GM19238 (cell line): ENCODE measurements around the gene SRSF4.
"Not testable (repeated sequence)": the region's sequence is repeated elsewhere in the genome, so short reads cannot be mapped to it uniquely, and the experiment has no call there.

Experiments used
- DNase-seq: peaks from one replicate; pipeline ENCODE4 v3.0.0; 2011; ENCODE audit warnings: low spot score; ENCODE audit not compliant: insufficient read length

The SRSF4 gene

DNA sequence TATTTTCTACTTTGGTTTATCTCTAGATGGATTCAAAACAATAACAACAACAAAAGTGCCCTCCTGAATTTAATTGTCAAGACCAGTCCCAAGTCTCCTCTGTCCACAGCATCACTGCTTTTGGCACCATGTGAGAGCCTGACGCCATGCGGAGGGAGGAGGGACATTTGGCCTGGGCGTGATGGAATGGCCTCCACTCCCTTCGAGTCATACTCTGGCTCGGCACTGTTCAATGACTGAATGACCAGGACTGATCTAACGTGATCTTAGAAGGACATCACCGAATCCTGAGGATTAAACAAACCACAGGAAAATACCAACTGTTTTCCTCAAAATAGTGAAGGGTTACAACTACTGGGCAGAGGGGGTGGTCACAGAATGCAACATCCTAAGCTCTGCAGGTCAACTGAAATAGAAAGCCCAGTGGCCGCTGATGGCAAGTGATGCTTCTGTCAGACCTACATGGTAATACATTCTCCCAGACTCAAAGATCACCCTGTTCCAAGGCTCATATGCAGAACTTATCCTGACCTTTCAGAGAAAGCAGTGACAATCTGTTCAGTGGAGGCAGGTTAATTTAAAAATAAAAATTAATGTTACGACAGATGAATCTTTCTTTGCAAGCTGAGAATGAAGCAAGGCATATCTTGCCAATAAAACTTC, 19.1 kb downstream of the SRSF4 start:
- DNase-seq: no peak

DNA sequence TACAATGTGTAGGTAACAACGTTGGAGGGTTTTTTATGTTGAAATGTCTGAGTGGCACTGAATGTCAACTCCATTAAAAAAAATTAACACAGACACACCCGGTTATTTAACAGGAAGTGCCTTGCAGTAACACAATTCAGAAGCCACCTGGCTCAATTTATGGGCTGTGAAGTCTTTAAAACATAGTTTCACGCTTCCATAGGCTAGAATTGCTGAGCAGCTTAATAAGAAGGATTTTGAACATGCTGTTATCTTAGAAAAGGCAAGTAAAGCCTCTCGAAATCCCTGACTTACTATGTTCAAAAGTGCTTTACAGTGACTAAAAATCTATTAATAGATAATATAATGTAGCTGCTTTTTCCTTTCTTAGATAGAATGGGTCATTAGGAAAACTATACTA, 19.7 kb downstream of the SRSF4 start:
- no peak for DNase-seq

GRCh38 chr1:29159773-29160172, 21.9 kb downstream of the SRSF4 start:
- DNase-seq: no peak

DNA sequence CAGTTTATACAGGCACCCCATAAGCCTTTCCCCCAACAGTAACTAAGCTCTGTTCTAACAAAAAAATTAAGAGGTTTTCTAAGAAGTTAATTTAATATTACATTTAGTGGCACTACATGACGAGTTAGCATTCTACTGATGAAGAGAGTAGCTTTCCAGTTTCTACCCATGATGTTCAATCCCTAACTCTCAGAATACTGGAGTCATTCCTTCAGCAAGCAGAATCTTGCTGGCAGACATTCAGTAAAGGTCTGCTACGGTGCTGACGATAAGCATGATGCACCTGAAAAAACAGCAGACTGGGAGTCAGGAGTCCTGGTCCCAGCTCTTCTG, 24.5 kb downstream of the SRSF4 start:
- no peak for DNase-seq

DNA sequence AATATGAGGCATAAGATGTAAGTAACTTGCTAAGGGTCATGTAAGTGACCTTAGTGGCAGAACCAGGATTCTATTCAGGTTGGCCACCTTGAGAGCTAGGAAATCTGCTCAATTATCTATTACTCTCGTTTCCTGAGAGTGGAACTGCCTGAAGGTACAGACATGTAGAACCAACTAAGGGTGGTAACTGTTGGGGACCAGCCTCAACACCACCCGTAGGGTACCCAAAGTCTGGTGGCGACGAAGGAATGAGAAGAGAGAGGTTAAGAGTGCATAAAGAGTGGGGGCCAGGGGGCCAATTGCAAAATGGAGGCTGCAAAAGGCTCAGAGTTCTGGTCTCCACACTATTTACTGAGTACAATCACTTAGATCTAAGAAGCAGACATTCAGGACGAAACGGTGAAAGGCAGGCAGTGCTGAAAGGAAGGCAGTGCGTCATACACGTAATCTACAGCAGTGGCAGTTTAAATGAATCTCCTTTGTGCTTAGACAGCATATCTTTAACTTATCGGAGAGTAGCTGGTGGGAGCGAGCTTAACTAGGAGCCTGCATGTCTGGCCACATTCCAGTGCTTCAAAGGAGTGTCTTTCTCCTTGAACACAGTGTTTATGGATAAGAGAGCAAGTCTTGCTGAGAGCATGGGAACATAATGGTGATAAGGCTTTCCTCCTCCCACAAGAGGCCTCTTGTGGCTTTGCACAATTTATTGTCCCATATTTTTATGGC, 25.0 kb downstream of the SRSF4 start:
- DNase-seq: no peak

GRCh38 chr1:29152046-29152805, 29.5 kb downstream of the SRSF4 start:
- no peak for DNase-seq

DNA sequence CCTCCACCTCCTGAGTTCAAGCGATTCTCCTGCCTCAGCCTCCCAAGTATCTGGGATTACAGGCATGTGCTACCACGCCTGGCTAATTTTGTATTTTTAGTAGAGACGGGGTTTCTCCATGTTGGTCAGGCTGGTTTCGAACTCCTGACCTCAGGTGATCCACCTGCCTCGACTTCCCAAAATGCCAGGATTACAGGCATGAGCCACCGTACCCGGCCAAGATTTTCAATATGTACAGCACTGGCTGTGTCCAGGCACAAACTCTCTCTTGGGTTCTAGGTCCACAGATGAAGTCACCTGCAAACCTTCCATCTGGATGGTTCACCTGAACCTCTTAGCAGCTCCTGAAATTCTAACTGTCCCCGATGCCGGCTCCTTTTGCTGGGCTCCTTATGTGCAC, 31.4 kb downstream of the SRSF4 start:
- not testable (repeated sequence) for DNase-seq

- DNase-seq: no peak
These were observed 32.8 kb downstream of the SRSF4 start for GRCh38 chr1:29148656-29149491.

DNA sequence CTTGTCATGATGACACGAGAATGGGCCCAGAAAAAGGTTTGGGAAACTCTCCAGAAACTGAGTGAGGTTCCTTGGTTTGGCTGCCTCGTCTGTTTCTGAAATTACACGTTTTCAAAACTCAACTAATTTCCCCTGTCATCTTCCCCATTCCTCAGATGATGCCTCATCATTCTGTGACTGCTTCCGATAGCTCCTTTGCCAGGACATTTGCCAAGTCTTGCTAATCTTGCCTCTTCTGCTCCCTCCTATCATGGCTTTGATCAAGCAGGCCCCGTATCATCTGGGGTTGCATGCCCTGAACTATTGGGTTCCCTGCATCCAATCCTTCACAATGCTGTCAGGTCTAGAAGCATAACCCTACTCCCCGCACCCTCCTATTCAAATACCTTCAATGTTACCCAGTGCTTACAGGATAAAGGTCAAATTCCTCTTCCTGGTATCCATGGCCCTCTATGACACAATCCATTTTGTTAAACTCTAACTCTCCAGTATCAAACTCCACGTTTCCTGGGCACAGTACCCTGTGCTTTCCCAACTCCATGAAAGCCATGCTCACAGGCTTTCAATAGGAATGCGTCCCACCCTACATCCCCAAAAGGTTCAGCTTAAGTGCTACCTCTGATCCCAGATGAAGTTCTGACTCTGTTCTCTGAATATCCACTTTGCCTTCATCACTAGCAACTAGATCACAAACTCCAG, 35.8 kb downstream of the SRSF4 start:
- DNase-seq: no peak

DNA sequence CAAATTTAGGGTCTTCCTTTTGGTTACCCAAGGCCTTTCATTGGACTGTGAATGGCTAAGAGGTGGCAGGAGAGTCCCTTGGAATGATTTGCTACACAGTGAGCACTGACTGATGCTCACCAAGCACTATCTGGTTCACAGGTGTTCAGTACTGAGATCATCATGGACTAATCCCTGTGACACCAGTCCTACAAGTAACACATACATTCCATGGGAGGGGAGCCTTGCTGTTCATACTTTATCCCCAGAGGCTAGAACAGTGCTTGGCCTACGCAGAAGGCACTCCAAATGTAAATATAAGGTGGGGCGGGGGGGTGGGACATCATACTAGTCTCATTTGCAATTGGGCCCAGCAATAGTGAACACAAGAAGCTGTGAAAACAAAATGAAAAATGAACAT, 37.5 kb downstream of the SRSF4 start:
- no peak for DNase-seq

- no peak for DNase-seq
These were observed 39.0 kb downstream of the SRSF4 start for GRCh38 chr1:29142714-29143113.

DNA sequence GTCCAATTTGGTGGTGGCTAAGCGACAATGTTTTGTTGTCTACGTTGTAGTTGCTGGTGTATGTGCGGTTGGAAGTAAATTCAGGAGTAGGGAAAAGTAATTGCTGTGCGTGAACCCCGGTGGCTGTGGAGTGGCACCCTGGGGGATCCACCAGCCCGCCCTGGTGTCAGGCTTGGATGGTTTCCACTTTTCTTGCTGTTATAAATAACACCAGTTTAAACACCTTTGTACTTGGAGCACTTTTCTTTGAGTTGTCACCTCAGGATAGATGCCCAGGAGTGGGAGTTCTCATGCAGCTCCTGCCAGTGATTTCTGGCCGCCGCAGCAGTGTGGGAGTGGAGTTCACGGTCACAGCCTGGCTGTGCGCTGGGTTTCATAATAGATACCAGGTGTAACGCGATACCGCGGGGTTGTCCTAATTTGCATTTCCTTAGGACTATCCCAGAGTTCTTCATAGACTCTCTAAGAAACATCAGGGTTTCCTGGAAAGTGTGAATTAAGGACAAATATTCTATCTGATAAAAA, 45.2 kb downstream of the SRSF4 start:
- no peak for DNase-seq

DNA sequence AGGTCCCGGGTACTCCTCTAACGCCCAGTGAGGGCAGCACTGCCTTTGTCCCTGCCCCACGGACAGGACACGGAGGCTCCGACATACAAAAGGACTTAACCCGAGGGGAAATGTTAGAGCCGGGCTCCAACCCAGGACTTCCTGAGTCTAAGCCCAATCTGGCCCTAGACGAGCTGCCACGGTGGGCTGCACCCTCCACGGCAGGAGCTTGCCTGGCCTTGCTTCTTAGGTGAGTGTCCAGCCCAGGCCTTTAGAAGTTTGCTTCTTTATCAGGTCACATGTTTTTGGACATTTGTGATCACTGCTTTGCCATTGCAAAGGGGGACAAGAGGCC, 47.0 kb downstream of the SRSF4 start:
- DNase-seq: no peak

- DNase-seq: no peak
These were observed 47.6 kb downstream of the SRSF4 start for GRCh38 chr1:29133861-29134694.

DNA sequence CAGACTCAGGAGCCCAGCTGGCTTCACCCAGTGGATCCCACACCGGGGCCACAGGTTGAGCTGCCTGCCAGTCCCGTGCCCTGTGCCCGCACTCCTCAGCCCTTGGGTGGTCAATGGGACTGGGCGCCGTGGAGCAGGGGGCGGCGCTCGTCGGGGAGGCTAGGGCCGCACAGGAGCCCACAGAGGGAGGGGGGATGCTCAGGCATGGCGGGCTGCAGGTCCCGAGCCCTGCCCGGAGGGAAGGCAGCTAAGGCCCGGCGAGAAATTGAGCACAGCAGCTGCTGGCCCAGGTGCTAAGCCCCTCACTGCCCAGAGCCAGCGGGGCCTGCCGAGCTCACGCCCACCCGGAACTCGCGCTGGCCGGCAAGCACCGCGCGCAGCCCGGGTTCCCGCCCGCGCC, 50.6 kb downstream of the SRSF4 start:
- not testable (repeated sequence) for DNase-seq

- no peak for DNase-seq
These were observed 51.8 kb downstream of the SRSF4 start for GRCh38 chr1:29129916-29130315.

GRCh38 chr1:29128739-29129138, 53.0 kb downstream of the SRSF4 start:
- DNase-seq: no peak

GRCh38 chr1:29126198-29126597, 55.5 kb downstream of the SRSF4 start:
- no peak for DNase-seq

DNA sequence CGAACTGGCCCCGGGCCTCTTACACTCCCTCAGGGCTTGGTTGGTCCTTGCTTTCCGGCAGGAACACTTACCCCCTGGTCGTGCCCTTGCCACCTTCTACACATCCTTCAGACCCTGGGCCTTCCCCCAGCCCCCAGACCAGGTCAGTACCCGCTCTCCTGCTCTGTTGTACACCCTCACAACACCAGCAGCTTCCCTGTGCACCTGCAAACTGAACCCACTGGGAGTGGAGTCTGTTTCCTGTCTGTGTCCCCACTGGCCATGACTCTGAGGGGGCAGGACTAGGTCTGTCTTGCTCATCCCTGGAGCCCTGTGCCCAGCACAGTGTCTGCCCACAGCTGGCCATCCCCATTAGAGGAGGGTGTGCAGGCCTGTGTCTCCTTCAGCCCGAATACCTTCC, 55.9 kb downstream of the SRSF4 start:
- no peak for DNase-seq

GRCh38 chr1:29125237-29125641, 56.5 kb downstream of the SRSF4 start:
- DNase-seq: no peak
